HL-60 (cell line): Measurements from ENCODE around the gene KRTAP5-3.

Experiments
- CTCF ChIP-seq: IDR thresholded peaks from one replicate; pipeline ENCODE4 v1.5.1; 2011; ENCODE audit warnings: low read length, control low read depth, inconsistent platforms; ENCODE audit not compliant: insufficient read depth
- GABPA ChIP-seq: IDR thresholded peaks from 2 replicates; pipeline ENCODE4 v1.6.1; 2012; ENCODE audit warnings: low read depth
- POLR2AphosphoS5 ChIP-seq: IDR thresholded peaks from 2 replicates; pipeline ENCODE4 v1.6.1; 2012; ENCODE audit warnings: low read depth
- SPI1 ChIP-seq: IDR thresholded peaks from 2 replicates; pipeline ENCODE4 v1.6.1; 2012; ENCODE audit warnings: low read depth, mild to moderate bottlenecking, borderline replicate concordance

DNA sequence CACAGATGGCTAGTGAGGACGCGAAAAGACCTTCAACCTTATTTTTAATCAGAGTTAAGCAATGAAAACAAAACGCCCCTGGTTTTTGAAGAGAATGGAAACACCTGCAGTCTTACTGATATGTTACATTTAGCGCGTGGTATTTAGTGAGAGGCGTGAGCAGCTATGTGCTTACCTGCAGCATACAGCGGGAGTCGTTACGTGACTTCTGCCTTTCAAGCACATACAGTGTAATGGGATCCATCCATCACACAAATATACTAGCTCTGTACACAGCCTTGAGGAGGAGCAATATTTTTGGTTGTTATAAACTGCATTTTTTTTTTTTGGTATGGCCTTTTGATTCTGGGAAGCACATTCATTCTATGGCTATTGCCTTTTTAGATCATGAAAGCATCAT lies 15.6 kb downstream of the KRTAP5-3 start:
- no peak for TF ChIP-seq POLR2AphosphoS5
- TF ChIP-seq CTCF = no peak
- TF ChIP-seq GABPA = no peak
- TF ChIP-seq SPI1 = no peak
